ENCODE data around the gene POLR3K.

POLR3K gene

DNA sequence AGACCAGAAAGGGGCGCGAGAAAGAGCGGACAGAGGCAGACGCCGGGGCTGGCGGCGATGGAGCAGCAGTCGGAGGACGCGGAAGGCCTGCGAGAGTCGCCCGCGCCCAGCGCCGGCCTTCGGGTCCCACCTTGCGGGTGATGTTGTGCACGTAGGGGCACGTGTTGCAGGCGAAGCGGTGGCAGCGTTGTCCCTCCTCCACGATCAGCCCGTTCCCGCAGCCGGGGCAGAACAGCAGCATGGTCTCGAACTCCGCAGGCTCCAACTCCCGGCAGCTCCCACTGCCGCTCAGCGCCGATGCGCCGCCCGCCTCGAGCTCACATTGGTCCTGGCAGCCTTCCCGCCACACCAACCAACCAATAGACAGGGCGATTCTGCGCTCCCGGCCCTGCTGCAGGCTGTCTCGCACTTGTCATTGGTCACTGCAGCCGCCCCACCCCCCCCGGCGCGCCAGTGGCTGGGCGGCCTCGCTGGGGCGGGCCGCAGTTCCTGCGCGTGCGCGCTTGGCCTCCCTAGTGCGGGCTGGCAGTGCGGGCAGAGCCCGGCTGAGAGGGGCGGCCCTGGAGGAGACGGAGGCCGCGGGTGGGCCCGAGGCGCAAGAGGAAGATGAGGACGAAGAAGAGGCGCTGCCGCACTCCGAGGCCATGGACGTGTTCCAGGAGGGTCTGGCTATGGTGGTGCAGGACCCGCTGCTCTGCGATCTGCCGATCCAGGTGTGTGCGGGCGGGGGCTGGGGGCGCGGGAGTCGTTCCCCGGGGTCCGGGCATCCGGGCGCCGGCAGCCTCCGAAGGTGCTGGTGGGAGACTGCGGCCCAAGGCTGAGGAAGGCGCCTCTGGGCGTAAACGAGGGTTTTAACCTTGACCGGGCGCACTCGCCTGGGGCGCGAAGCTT is at the start of gene POLR3K, which contains the start of gene SNRNP25:
Gene POLR3K (minus strand): TSS at position 263 of the 891 bp plus-strand sequence. CDS start 22 bp downstream, at position 241.
Gene SNRNP25 (plus strand): TSS at position 483 of the 891 bp plus-strand sequence. CDS start 189 bp downstream, at position 672.
- peak within 1 kb of the TSS; percentile 79 for H3K27ac ChIP-seq
- H3K27me3 ChIP-seq = no peaks in the 10 kb centered on the region
- no peaks in the 10 kb centered on the region for H3K9me3 ChIP-seq
- H3K4me3 ChIP-seq (ENCODE audit: low read depth in 1 of 2, low read length in 1 of 2) = peak within 1 kb of the TSS; percentile 91 to 98
- H3K36me3 ChIP-seq = peaks cover 34% of the 10 kb centered on the region
- peaks cover 17 to 22% of the 10 kb centered on the region in 2 experiments for H3K4me1 ChIP-seq (ENCODE audit: control insufficient read depth in 1 of 2, insufficient read depth in 1 of 2, low read depth in 1 of 2, low read length in 1 of 2)
- TF ChIP-seq, protein P1, sequence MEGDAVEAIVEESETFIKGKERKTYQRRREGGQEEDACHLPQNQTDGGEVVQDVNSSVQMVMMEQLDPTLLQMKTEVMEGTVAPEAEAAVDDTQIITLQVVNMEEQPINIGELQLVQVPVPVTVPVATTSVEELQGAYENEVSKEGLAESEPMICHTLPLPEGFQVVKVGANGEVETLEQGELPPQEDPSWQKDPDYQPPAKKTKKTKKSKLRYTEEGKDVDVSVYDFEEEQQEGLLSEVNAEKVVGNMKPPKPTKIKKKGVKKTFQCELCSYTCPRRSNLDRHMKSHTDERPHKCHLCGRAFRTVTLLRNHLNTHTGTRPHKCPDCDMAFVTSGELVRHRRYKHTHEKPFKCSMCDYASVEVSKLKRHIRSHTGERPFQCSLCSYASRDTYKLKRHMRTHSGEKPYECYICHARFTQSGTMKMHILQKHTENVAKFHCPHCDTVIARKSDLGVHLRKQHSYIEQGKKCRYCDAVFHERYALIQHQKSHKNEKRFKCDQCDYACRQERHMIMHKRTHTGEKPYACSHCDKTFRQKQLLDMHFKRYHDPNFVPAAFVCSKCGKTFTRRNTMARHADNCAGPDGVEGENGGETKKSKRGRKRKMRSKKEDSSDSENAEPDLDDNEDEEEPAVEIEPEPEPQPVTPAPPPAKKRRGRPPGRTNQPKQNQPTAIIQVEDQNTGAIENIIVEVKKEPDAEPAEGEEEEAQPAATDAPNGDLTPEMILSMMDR (IDR thresholded peaks at IDR 0.05) = peak; percentile 55

DNA sequence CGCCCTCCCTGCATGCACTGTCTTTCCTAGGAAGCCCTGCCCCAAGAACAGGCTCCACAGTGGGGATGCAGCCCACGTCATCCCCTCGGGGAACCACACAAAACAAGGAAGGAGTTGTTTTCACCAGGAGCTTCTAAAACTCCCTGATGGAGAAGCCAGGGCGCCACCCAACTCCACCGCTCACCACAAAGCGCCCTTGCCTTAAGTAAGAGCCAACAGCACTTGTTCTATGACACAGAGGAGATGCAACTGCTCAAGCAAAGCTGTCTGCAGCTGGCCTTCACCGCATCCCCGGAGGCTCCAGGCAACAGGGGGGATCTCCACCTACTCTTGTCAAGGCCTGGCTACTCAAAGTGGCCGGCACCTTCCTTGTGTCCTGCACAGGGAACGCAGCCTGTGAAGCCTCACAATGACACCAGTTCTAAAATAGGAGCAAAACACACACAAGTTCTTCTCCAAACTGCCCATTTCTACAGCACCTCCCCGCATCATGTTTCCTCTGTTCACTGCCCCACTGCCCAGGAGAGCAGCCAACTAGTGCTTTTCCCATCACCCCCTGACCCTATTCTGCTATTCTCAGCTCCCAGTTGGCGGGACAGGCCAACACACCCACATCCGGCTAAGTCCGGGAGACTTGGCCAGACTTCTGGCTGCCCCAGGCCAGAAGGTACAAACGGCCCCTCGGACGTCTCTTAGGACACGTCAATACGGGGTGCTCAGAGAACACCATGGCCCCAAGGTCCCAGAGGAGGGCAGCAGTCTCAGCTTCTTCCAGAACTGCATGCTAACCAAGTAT is 48.9 kb upstream of the POLR3K start:
- H3K36me3 ChIP-seq = no peaks in the 10 kb centered on the region
- H3K9me3 ChIP-seq = no peaks in the 10 kb centered on the region
- no peak overlapping the region for H3K27ac ChIP-seq
- H3K4me3 ChIP-seq (ENCODE audit: low read depth in 1 of 2, low read length in 1 of 2) = no peak overlapping the region
- H3K4me1 ChIP-seq (ENCODE audit: control insufficient read depth in 1 of 2, insufficient read depth in 1 of 2, low read depth in 1 of 2, low read length in 1 of 2) = no peaks in the 10 kb centered on the region
- TF ChIP-seq, protein P1 (IDR thresholded peaks at IDR 0.05) = no peak
- H3K27me3 ChIP-seq = no peaks in the 10 kb centered on the region

DNA sequence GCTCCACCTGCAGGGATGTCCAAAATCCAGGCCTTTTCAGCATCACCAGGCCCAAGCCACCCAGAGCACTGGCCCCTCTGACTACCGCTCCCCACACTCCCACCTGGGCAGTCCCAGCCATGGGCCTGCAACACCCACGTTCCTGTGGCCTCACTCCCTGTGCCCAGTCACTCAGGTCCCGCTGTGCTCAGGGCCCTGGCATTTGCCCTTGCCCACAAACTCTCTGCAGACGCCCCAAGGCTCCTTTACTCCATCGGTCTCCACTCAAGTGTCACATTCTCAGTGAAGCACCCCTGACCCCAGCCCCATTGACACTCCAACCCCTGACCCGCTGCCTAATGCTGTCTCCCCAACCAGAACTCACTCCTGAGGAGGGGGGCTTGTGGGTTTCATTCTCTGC is 48.2 kb upstream of the POLR3K start:
- Histone ChIP-seq H3K9me3 (no peaks in the 10 kb centered on the region), H3K4me1 (ENCODE audit: control insufficient read depth in 1 of 2, insufficient read depth in 1 of 2, low read depth in 1 of 2, low read length in 1 of 2) (no peaks in the 10 kb centered on the region), H3K27me3 (no peaks in the 10 kb centered on the region), H3K27ac (no peak overlapping the region), H3K4me3 (ENCODE audit: low read depth in 1 of 2, low read length in 1 of 2) (no peak overlapping the region), H3K36me3 (no peaks in the 10 kb centered on the region)
- TF ChIP-seq, protein P1 (IDR thresholded peaks at IDR 0.05) = no peak

DNA sequence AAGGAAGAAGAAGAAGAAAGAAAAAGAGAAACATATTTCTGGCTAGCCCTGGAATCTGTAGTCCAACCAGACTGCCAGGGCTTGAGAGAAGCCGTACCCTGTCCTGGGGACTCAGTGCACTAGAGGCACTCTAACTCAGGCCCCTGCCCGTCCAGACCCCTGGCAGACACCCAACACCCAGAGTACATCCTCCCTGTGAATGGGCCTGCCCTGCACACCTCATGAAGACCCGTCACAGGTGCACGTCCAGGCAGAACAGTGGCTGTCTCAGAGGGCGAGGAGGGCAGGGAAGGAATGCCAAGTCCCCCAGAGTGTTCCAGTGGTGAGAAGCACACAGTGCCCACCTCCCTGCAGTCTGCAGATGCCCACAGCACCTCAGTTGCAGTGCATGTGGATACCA is 47.6 kb upstream of the POLR3K start:
- Histone ChIP-seq H3K4me3 (ENCODE audit: low read depth in 1 of 2, low read length in 1 of 2) (no peak overlapping the region), H3K36me3 (no peaks in the 10 kb centered on the region), H3K27ac (no peak overlapping the region), H3K9me3 (no peaks in the 10 kb centered on the region), H3K27me3 (no peaks in the 10 kb centered on the region), H3K4me1 (ENCODE audit: control insufficient read depth in 1 of 2, insufficient read depth in 1 of 2, low read depth in 1 of 2, low read length in 1 of 2) (no peaks in the 10 kb centered on the region)
- TF ChIP-seq, protein P1 (IDR thresholded peaks at IDR 0.05) = no peak

DNA sequence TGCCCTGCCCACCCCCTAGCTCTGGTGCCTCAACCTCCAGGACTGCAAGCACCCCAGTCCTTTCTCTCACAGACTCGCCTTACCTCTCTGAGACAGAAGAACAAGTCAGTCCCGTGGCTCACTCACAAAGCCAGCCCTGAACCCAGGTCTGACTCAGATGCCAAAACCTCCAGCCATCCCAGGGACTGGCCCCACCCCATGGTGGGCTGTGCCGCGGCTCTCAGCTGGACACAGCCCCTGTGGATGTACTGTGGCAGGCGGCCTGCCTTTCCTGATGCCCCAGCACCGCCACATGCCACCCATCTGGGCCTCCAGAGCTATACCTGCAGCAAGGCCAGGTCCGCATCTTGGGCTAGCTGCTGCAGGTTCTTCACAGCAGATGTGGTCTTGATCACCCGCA is 44.4 kb upstream of the POLR3K start:
- no peaks in the 10 kb centered on the region for H3K36me3 ChIP-seq

More for the DNA sequence above, 44.4 kb upstream of the POLR3K start:
- Histone ChIP-seq H3K4me3 (ENCODE audit: low read depth in 1 of 2, low read length in 1 of 2) (no peak overlapping the region), H3K27ac (no peak overlapping the region), H3K9me3 (no peaks in the 10 kb centered on the region), H3K4me1 (ENCODE audit: control insufficient read depth in 1 of 2, insufficient read depth in 1 of 2, low read depth in 1 of 2, low read length in 1 of 2) (no peaks in the 10 kb centered on the region), H3K27me3 (no peaks in the 10 kb centered on the region)
- TF ChIP-seq, protein P1 (IDR thresholded peaks at IDR 0.05) = no peak
